ENCODE measurements around the gene CMPK2.

GRCh38 chr2:6896930-6897759, 31.4 kb upstream of the CMPK2 start:
- no peak for TF ChIP-seq POLR2AphosphoS5 (IDR thresholded peaks at IDR 0.05; ENCODE audit: low read depth, low read length)
- TF ChIP-seq REST (IDR thresholded peaks at IDR 0.05; ENCODE audit: insufficient read depth in 1 of 2, low read depth in 2 of 2, low read length in 2 of 2), result no peak
- no peak for TF ChIP-seq TAF1 (IDR thresholded peaks at IDR 0.05; ENCODE audit: borderline replicate concordance, insufficient read depth, low read length)
- TF ChIP-seq SIN3A (IDR thresholded peaks at IDR 0.05; ENCODE audit: borderline replicate concordance, insufficient read depth, low read length), result no peak

All from PFSK-1 (cell line).